Measurements from ENCODE around the gene TTC7B. TPM values are rescaled to one million over a fixed set of nuclear protein-coding genes. Genes with fewer than 3 reads are reported as not detected.

TTC7B gene
- total RNA-seq, 2 experiments from 2014 or later = 1.2 to 1.3 TPM

GRCh38 chr14:90850487-90850886 lies 34.3 kb upstream of the TTC7B start:
- Histone ChIP-seq H3K4me3 (ENCODE audit: low read length) (no peak overlapping the region), H3K27ac (ENCODE audit: low read depth in 1 of 2, low read length in 2 of 2) (no peak overlapping the region), H3K36me3 (ENCODE audit: insufficient read depth, low read length) (no peaks in the 10 kb centered on the region), H3K27me3 (ENCODE audit: control insufficient read depth in 1 of 2, insufficient read depth in 2 of 2, low read length in 2 of 2) (no peaks in the 10 kb centered on the region), H3K4me1 (ENCODE audit: insufficient read depth, low read length) (no peaks in the 10 kb centered on the region), H3K9me3 (ENCODE audit: control insufficient read depth in 1 of 2, insufficient read depth in 1 of 2, low read length in 2 of 2) (no peaks in the 10 kb centered on the region)
- intact Hi-C loops (cut with DNase I, micrococcal nuclease) = no loop called here
- Mint-ChIP-seq H3K36me3 (ENCODE audit: low read depth) (peaks cover 7% of the 10 kb centered on the region), H3K27me3 (no peaks in the 10 kb centered on the region), H3K27ac (no peak overlapping the region), H3K9me3 (no peaks in the 10 kb centered on the region), H3K4me3 (no peak overlapping the region), H3K4me1 (ENCODE audit: low read depth) (no peaks in the 10 kb centered on the region)
- DNase-seq = no peak
- no peak for ATAC-seq (ENCODE audit: poor library complexity)
- ChIA-PET POLR2A (no interaction called here), CTCF (no interaction called here)
- TF ChIP-seq CTCF (IDR thresholded peaks at IDR 0.05) = no peak

- ChIA-PET CTCF (no interaction called here), POLR2A (no interaction called here)
- no peak for TF ChIP-seq CTCF (IDR thresholded peaks at IDR 0.05)
- Histone ChIP-seq H3K27ac (ENCODE audit: low read depth in 1 of 2, low read length in 2 of 2) (no peak overlapping the region), H3K36me3 (ENCODE audit: insufficient read depth, low read length) (no peaks in the 10 kb centered on the region), H3K9me3 (ENCODE audit: control insufficient read depth in 1 of 2, insufficient read depth in 1 of 2, low read length in 2 of 2) (no peaks in the 10 kb centered on the region), H3K27me3 (ENCODE audit: control insufficient read depth in 1 of 2, insufficient read depth in 2 of 2, low read length in 2 of 2) (no peaks in the 10 kb centered on the region), H3K4me3 (ENCODE audit: low read length) (no peak overlapping the region), H3K4me1 (ENCODE audit: insufficient read depth, low read length) (no peaks in the 10 kb centered on the region)
- Mint-ChIP-seq H3K4me3 (no peak overlapping the region), H3K27me3 (no peaks in the 10 kb centered on the region), H3K4me1 (ENCODE audit: low read depth) (no peaks in the 10 kb centered on the region), H3K9me3 (no peaks in the 10 kb centered on the region), H3K27ac (no peak overlapping the region), H3K36me3 (ENCODE audit: low read depth) (peaks cover 7% of the 10 kb centered on the region)
- ATAC-seq (ENCODE audit: poor library complexity) (no peak), DNase-seq (no peak)
- intact Hi-C loops (cut with DNase I, micrococcal nuclease) = no loop called here
These were observed 33.7 kb upstream of the TTC7B start for GRCh38 chr14:90849787-90850444.

- CTCF ChIA-PET = no interaction called here
- POLR2A ChIA-PET = no interaction called here
These were observed 32.9 kb upstream of the TTC7B start for GRCh38 chr14:90848944-90849731.

More at GRCh38 chr14:90848944-90849731, 32.9 kb upstream of the TTC7B start:
- Histone ChIP-seq H3K27me3 (ENCODE audit: control insufficient read depth in 1 of 2, insufficient read depth in 2 of 2, low read length in 2 of 2) (no peaks in the 10 kb centered on the region), H3K4me1 (ENCODE audit: insufficient read depth, low read length) (no peaks in the 10 kb centered on the region), H3K27ac (ENCODE audit: low read depth in 1 of 2, low read length in 2 of 2) (no peak overlapping the region), H3K4me3 (ENCODE audit: low read length) (no peak overlapping the region), H3K36me3 (ENCODE audit: insufficient read depth, low read length) (no peaks in the 10 kb centered on the region), H3K9me3 (ENCODE audit: control insufficient read depth in 1 of 2, insufficient read depth in 1 of 2, low read length in 2 of 2) (no peaks in the 10 kb centered on the region)
- intact Hi-C loops (cut with DNase I, micrococcal nuclease) = no loop called here
- Mint-ChIP-seq H3K36me3 (ENCODE audit: low read depth) (peaks cover 7% of the 10 kb centered on the region), H3K4me3 (no peak overlapping the region), H3K27ac (no peak overlapping the region), H3K4me1 (ENCODE audit: low read depth) (no peaks in the 10 kb centered on the region), H3K9me3 (no peaks in the 10 kb centered on the region), H3K27me3 (no peaks in the 10 kb centered on the region)
- no peak for ATAC-seq (ENCODE audit: poor library complexity)
- no peak for DNase-seq
- no peak for TF ChIP-seq CTCF (IDR thresholded peaks at IDR 0.05)

Data from CD4-positive, alpha-beta T cell (primary cell).